GM12878 (cell line): ENCODE results near the gene UCHL5. TPM values are rescaled to one million over a fixed set of nuclear protein-coding genes. Genes with fewer than 3 reads are reported as not detected.
"Not testable (repeated sequence)": the region's sequence is repeated elsewhere in the genome, so short reads cannot be mapped to it uniquely, and the experiment has no call there.

Experiments
- ATAC-seq: fragments of 200-7000 bp; cut with Tn5 transposase; 3 replicates; pipeline ENCODE4 v1.9.1; 2020; ENCODE audit warnings: mild to moderate bottlenecking, moderate library complexity
- BruUV-seq: library from RNA; stranded (reverse); fragments of 400-500 nt; replicated peaks from 2 replicates; lab custom pipeline; 2021; lab: Mats Ljungman, UMichigan
- CTCF ChIA-PET: fragments of 300-600 bp; sonication (Branson Sonifier 250); formaldehyde crosslinking; extraction: SDS; loops from one replicate; lab custom pipeline; 2021; ENCODE audit warnings: inconsistent platforms; lab: Yijun Ruan, JAX
- POLR2A ChIA-PET: fragments of 350-600 bp; formaldehyde crosslinking; extraction: SDS; loops from one replicate; lab custom pipeline; 2021; ENCODE audit warnings: inconsistent platforms; lab: Charles Lee
- RAD21 ChIA-PET: fragments of 300-600 bp; sonication (Branson Sonifier 250); formaldehyde crosslinking; loops from one replicate; lab custom pipeline; 2023; ENCODE audit warnings: antibody characterized with exemption; ENCODE audit not compliant: unreplicated experiment; lab: Charles Lee
- SMC1A ChIA-PET: fragments of 300-600 bp; sonication (Branson Sonifier 250); formaldehyde crosslinking; loops from one replicate; lab custom pipeline; 2023; ENCODE audit not compliant: unreplicated experiment, uncharacterized antibody; lab: Charles Lee
- DNase-seq: peaks from one replicate; pipeline ENCODE4 v3.0.0-alpha.2; 2011; ENCODE audit warnings: low read depth, low spot score
- FAIRE-seq: peaks from 3 replicates; lab custom pipeline; 2011; peaks lifted over from hg19 to GRCh38; lab: Jason Lieb, UNC
- H2AFZ ChIP-seq: 2 replicates; pipeline ENCODE4 v1.6.0; 2011; ENCODE audit warnings: low read depth, low read length, control low read depth; ENCODE audit not compliant: control insufficient read depth
- H3K27ac ChIP-seq: 2 replicates; pipeline ENCODE4 v1.5.1; 2011; ENCODE audit warnings: control low read depth; ENCODE audit not compliant: control insufficient read depth, insufficient read depth
- H3K27me3 ChIP-seq, 2 experiments: replicated peaks in 1 of 2; 2 replicates each; pipeline versions ENCODE4 v1.6.0 to v1.6.1; 2011; ENCODE audit warnings: low read length in 1 of 2; ENCODE audit not compliant: control insufficient read depth in 2 of 2, insufficient read depth in 2 of 2
- H3K36me3 ChIP-seq, 2 experiments: 2 replicates each; pipeline ENCODE4 v1.5.1; 2011; ENCODE audit warnings: low read length in 1 of 2; ENCODE audit not compliant: control insufficient read depth in 2 of 2, insufficient read depth in 2 of 2
- H3K4me1 ChIP-seq: 2 replicates; pipeline ENCODE4 v1.6.1; 2011; ENCODE audit warnings: mild to moderate bottlenecking, low read length, moderate library complexity, mixed read lengths; ENCODE audit not compliant: control insufficient read depth, insufficient read depth
- H3K4me2 ChIP-seq: 2 replicates; pipeline ENCODE4 v1.6.0; 2011; ENCODE audit warnings: control low read depth; ENCODE audit not compliant: control insufficient read depth, insufficient read depth
- H3K4me3 ChIP-seq: fragments of 200-600 bp; sonication (generic); 2 replicates; pipeline ENCODE4 v1.5.1; 2016
- H3K79me2 ChIP-seq: 2 replicates; pipeline ENCODE4 v1.6.0; 2011; ENCODE audit warnings: low read length; ENCODE audit not compliant: control insufficient read depth, insufficient read depth
- H3K9ac ChIP-seq: 2 replicates; pipeline ENCODE4 v1.8.0; 2011; ENCODE audit warnings: low read length, control low read depth, mixed read lengths; ENCODE audit not compliant: control insufficient read depth, insufficient read depth
- H3K9me3 ChIP-seq: replicated peaks from 3 replicates; pipeline ENCODE4 v1.5.1; 2011; ENCODE audit warnings: mild to moderate bottlenecking, low read length; ENCODE audit not compliant: control insufficient read depth, insufficient read depth
- H4K20me1 ChIP-seq: 2 replicates; pipeline ENCODE4 v1.6.0; 2011; ENCODE audit not compliant: control insufficient read depth, insufficient read depth
- CHD4 ChIP-seq: fragments of 200-600 bp; sonication (generic); IDR thresholded peaks from 2 replicates; pipeline ENCODE4 v1.6.1; 2016; ENCODE audit warnings: mild to moderate bottlenecking
- IKZF2 ChIP-seq, 2 experiments: fragments of 450-650 bp; IDR thresholded peaks; 2 replicates each; pipeline ENCODE4 v1.6.1; 2017; ENCODE audit warnings: mild to moderate bottlenecking in 2 of 2, moderate library complexity in 2 of 2
- IRF4 ChIP-seq: IDR thresholded peaks from 2 replicates; pipeline ENCODE4 v1.6.1; 2011; ENCODE audit warnings: low read depth, low read length
- JUNB ChIP-seq: IDR thresholded peaks from 2 replicates; pipeline ENCODE4 v1.6.1; 2016; ENCODE audit warnings: antibody characterized with exemption, mild to moderate bottlenecking
- MEF2B ChIP-seq: fragments of 450-650 bp; IDR thresholded peaks from 2 replicates; pipeline ENCODE4 v1.6.1; 2018; ENCODE audit warnings: mild to moderate bottlenecking, moderate library complexity; ENCODE audit not compliant: partially characterized antibody, poor library complexity, severe bottlenecking
- RUNX3 ChIP-seq: IDR thresholded peaks from 2 replicates; pipeline ENCODE4 v1.6.1; 2012; ENCODE audit warnings: low read length, inconsistent platforms
- WGBS: methylation state at CpG from one replicate; pipeline ENCODE4 v1.1.6; 2016; ENCODE audit warnings: low lambda C conversion rate; ENCODE audit not compliant: insufficient replicate concordance, insufficient coverage; ENCODE audit errors: missing lambda C conversion rate; 5-methylcytosine and 5-hydroxymethylcytosine counted together
- in situ Hi-C: fragments of 300-500 bp; cut with MboI; formaldehyde crosslinking; loops from 9 replicates; pipeline ENCODE4 v1.14.3; 2018; ENCODE audit warnings: mixed read lengths
- intact Hi-C: fragments of 100-400 bp; cut with micrococcal nuclease; formaldehyde crosslinking; loops from one replicate; pipeline ENCODE4 v1.14.2; 2022; ENCODE audit not compliant: unreplicated experiment
- polyA plus RNA-seq, 11 experiments: library from polyadenylated mRNA; depleted of rRNA in 4 of 11; unstranded in 6 of 11; stranded (reverse) in 5 of 11; fragments of >200 nt; fragmentation: Nextera tagmentation in 4 of 11; fragmentation: Illumina TruSeq in 1 of 11; extraction: Ambion mirVana in 4 of 11; extraction: Trizol in 1 of 11; gene quantifications; 1 replicate in 1 of 11; 2 replicates in 10 of 11; pipeline versions ENCODE4 v1.2.1 to v1.2.3, GENCODE V29; 2011 to 2016; ENCODE audit warnings: inconsistent platforms in 2 of 11, missing spikeins in 2 of 11, low read depth in 1 of 11
- total RNA-seq, 4 experiments: library from RNA; depleted of rRNA in 3 of 4; stranded (reverse); fragments of >200 nt in 3 of 4; fragmentation: Illumina TruSeq in 1 of 4; extraction: Trizol in 1 of 4; gene quantifications; 2 replicates each; pipeline versions ENCODE4 v1.2.1 to v1.2.3, GENCODE V29; 2013 to 2021
- TF ChIP-seq, protein P1 (sequence below): fragments of 450-650 bp; IDR thresholded peaks from 2 replicates; pipeline ENCODE4 v1.6.1; 2018; ENCODE audit warnings: mild to moderate bottlenecking, low read depth, moderate library complexity; ENCODE audit not compliant: partially characterized antibody
- TF ChIP-seq, protein P2 (sequence below): IDR thresholded peaks from 2 replicates; pipeline ENCODE4 v1.6.1; 2012; ENCODE audit warnings: low read length, inconsistent platforms

UCHL5 gene
- total and polyA plus RNA-seq, 10 of the 15 experiments (the other 5 are each of a cell fraction or from before 2014, with no cell fraction given), result 30.1 to 179 (median 60.1) TPM

DNA sequence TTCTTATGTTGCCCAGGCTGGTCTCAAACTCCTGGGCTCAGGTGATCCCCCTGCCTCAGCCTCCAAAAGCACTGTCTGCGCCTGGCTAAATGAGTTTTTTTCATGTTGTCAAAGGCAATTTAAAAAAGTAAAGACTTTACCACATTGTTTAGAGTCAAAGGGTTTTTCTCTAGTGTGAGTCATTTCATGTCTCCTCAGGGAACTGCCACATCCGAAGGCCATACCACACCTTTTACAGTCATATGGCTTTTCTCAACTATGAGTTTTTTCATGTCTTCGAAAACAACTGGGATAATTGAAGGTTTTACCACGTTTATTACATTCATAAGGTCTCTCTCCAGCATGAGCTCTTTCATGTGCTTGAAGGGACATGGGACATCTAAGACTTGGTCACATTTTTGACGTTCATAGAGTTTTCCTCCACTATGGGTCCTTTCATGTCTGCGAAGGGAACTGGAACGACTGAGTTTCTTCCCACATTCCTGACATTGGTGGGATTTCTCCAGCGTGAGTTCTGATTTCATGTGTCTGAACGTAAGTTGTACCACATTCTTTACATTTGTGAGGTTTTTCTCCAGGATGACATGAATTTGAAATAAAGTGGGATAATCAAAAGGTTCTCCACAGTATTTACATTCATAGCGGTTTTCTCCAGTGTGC is 65.6 kb downstream of the UCHL5 start:
- no peak overlapping the region for H2AFZ ChIP-seq
- intact Hi-C loops (no loop called here), in situ Hi-C loops (no loop called here)
- H3K36me3 ChIP-seq, result peaks cover 2 to 5% of the 10 kb centered on the region in 2 experiments; a peak in 3 of 4 replicates
- no peaks in the 10 kb centered on the region for H3K4me1 ChIP-seq
- no peak overlapping the region for H3K9ac ChIP-seq
- TF ChIP-seq JUNB (peak; percentile 42; the same call in 1 of the 2 replicates), RUNX3 (peak; percentile 71), IKZF2 (IDR thresholded peaks at IDR 0.05) (0 out of 4 replicates have a peak, but pooled peaks of 1 of the 2 experiments have one; percentile 20), MEF2B (no peak), IRF4 (0 out of 2 replicates have a peak, but pooled peaks have one; percentile 42), CHD4 (no peak)
- TF ChIP-seq, protein P1, sequence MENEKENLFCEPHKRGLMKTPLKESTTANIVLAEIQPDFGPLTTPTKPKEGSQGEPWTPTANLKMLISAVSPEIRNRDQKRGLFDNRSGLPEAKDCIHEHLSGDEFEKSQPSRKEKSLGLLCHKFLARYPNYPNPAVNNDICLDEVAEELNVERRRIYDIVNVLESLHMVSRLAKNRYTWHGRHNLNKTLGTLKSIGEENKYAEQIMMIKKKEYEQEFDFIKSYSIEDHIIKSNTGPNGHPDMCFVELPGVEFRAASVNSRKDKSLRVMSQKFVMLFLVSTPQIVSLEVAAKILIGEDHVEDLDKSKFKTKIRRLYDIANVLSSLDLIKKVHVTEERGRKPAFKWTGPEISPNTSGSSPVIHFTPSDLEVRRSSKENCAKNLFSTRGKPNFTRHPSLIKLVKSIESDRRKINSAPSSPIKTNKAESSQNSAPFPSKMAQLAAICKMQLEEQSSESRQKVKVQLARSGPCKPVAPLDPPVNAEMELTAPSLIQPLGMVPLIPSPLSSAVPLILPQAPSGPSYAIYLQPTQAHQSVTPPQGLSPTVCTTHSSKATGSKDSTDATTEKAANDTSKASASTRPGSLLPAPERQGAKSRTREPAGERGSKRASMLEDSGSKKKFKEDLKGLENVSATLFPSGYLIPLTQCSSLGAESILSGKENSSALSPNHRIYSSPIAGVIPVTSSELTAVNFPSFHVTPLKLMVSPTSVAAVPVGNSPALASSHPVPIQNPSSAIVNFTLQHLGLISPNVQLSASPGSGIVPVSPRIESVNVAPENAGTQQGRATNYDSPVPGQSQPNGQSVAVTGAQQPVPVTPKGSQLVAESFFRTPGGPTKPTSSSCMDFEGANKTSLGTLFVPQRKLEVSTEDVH, result no peak
- TF ChIP-seq, protein P2, sequence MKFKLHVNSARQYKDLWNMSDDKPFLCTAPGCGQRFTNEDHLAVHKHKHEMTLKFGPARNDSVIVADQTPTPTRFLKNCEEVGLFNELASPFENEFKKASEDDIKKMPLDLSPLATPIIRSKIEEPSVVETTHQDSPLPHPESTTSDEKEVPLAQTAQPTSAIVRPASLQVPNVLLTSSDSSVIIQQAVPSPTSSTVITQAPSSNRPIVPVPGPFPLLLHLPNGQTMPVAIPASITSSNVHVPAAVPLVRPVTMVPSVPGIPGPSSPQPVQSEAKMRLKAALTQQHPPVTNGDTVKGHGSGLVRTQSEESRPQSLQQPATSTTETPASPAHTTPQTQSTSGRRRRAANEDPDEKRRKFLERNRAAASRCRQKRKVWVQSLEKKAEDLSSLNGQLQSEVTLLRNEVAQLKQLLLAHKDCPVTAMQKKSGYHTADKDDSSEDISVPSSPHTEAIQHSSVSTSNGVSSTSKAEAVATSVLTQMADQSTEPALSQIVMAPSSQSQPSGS, result peak; percentile 32; the same call in 1 of the 2 replicates
- peak; percentile 38 for FAIRE-seq
- CTCF ChIA-PET, result no interaction called here
- ATAC-seq, result peak; percentile 71
- SMC1A ChIA-PET, result interaction anchor here (0.8 kb wide), 1 partner anchor 297 kb away, joined by 3 read pairs; no protein-coding TSS in a partner anchor
- RAD21 ChIA-PET, result no interaction called here
- no peaks in the 10 kb centered on the region for H4K20me1 ChIP-seq
- H3K27me3 ChIP-seq, result no peaks in the 10 kb centered on the region
- no peaks in the 10 kb centered on the region; the same call in 2 of the 3 replicates for H3K9me3 ChIP-seq
- no peak overlapping the region for H3K4me3 ChIP-seq
- WGBS, result 82% methylated on average over 10 of the region's 10 CpGs
- DNase-seq, result no peak
- no TSS peak for BruUV-seq
- H3K79me2 ChIP-seq, result no peaks in the 10 kb centered on the region
- no peak overlapping the region for H3K4me2 ChIP-seq
- H3K27ac ChIP-seq, result no peak overlapping the region
- POLR2A ChIA-PET, result no interaction called here

DNA sequence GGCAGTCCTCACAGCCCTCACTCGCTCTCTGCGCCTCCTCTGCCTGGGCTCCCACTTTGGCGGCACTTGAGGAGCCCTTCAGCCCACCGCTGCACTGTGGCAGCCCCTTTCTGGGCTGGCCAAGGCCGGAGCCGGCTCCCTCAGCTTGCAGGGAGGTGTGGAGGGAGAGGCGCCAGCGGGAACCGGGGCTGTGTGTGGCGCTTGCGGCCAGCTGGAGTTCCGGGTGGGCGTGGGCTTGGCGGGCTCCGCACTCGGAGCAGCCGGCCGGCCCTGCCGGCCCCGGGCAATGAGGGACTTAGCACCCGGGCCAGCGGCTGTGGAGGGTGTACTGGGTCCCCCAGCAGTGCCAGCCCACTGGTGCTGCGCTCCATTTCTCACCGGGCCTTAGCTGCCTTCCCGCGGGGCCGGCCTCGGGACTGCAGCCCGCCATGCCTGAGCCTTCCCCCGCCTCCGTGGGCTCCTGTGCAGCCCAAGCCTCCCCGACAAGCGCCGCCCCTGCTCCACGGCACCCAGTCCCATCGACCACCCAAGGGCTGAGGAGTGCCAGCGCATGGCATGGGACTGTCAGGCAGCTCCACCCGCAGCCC is 72.3 kb downstream of the UCHL5 start:
- H2AFZ ChIP-seq, DNase-seq, H4K20me1 ChIP-seq, CTCF ChIA-PET, ATAC-seq, FAIRE-seq, H3K27ac ChIP-seq, in situ Hi-C loops, RAD21 ChIA-PET, BruUV-seq, SMC1A ChIA-PET, H3K4me3 ChIP-seq, POLR2A ChIA-PET, H3K4me2 ChIP-seq, H3K9ac ChIP-seq, intact Hi-C loops, H3K9me3 ChIP-seq, H3K4me1 ChIP-seq, H3K36me3 ChIP-seq, H3K79me2 ChIP-seq, H3K27me3 ChIP-seq: not testable (repeated sequence)
- WGBS, result 97% methylated on average over 31 of the region's 38 CpGs
